Endodermal cell (in vitro differentiated cells): ENCODE measurements around the gene ATF7. TPM values are rescaled to one million over a fixed set of nuclear protein-coding genes. Genes with fewer than 3 reads are reported as not detected.
"Not testable (repeated sequence)": the region's sequence is repeated elsewhere in the genome, so short reads cannot be mapped to it uniquely, and the experiment has no call there.

ENCODE experiments used
- DNase-seq: peaks from one replicate; pipeline ENCODE4 v3.0.0-alpha.2; 2017
- H3K27ac ChIP-seq: 2 replicates; pipeline ENCODE4 v1.5.1; 2013; ENCODE audit warnings: mild to moderate bottlenecking, low read depth, low read length, moderate library complexity
- H3K27me3 ChIP-seq: 2 replicates; pipeline ENCODE4 v1.6.1; 2013; ENCODE audit warnings: mild to moderate bottlenecking, low read length, moderate library complexity; ENCODE audit not compliant: insufficient read depth, control insufficient read depth, poor library complexity, severe bottlenecking
- H3K36me3 ChIP-seq: 2 replicates; pipeline ENCODE4 v1.7.0; 2013; ENCODE audit warnings: mild to moderate bottlenecking, low read length, moderate library complexity; ENCODE audit not compliant: control insufficient read depth, insufficient read depth
- H3K4me1 ChIP-seq: one replicate; pipeline ENCODE4 v1.7.0; 2013; ENCODE audit warnings: low read length; ENCODE audit not compliant: control insufficient read depth, insufficient read depth
- H3K4me3 ChIP-seq: 2 replicates; pipeline ENCODE4 v1.5.1; 2013; ENCODE audit warnings: mild to moderate bottlenecking, low read length, moderate library complexity
- H3K9ac ChIP-seq: 2 replicates; pipeline ENCODE4 v1.6.1; 2013; ENCODE audit warnings: mild to moderate bottlenecking, low read length, moderate library complexity; ENCODE audit not compliant: poor library complexity, severe bottlenecking; ENCODE audit errors: extremely low read depth
- H3K9me3 ChIP-seq: 2 replicates; pipeline ENCODE4 v1.6.1; 2013; ENCODE audit warnings: mild to moderate bottlenecking, low read length, moderate library complexity; ENCODE audit not compliant: control insufficient read depth
- H3K27ac Mint-ChIP-seq: 2 replicates; pipeline ENCODE4 v1.8.0; 2020; ENCODE audit warnings: mixed read lengths
- H3K27me3 Mint-ChIP-seq: 2 replicates; pipeline ENCODE4 v1.8.0; 2021; ENCODE audit warnings: mild to moderate bottlenecking, mixed read lengths; ENCODE audit not compliant: insufficient read depth
- H3K36me3 Mint-ChIP-seq: 2 replicates; pipeline ENCODE4 v1.8.0; 2020; ENCODE audit warnings: low read depth, mixed read lengths
- H3K4me1 Mint-ChIP-seq: 2 replicates; pipeline ENCODE4 v1.8.0; 2020; ENCODE audit warnings: mixed read lengths
- H3K4me3 Mint-ChIP-seq: 2 replicates; pipeline ENCODE4 v1.8.0; 2020; ENCODE audit warnings: mild to moderate bottlenecking, moderate library complexity, mixed read lengths
- H3K9me3 Mint-ChIP-seq: 2 replicates; pipeline ENCODE4 v1.8.0; 2020; ENCODE audit warnings: mild to moderate bottlenecking, mixed read lengths
- WGBS, 2 experiments: methylation state at CpG; one replicate each; pipeline versions ENCODE4 v1.1.5 to v1.1.7; 2013; ENCODE audit warnings: missing lambda C conversion rate in 2 of 2, mixed read lengths in 1 of 2; ENCODE audit not compliant: insufficient coverage in 1 of 2, insufficient read length in 1 of 2; 5-methylcytosine and 5-hydroxymethylcytosine counted together
- total RNA-seq, 2 donors: library from RNA; stranded (reverse); fragmentation: NEBNext Ultra II Directional in 1 of 2; extraction: Animal tissue kit (Norgen Biotek cat#: 25700) in 1 of 2; gene quantifications; 2 replicates in 1 of 2; 3 replicates in 1 of 2; pipeline ENCODE4 v1.2.1, GENCODE V29; 2021
- TF ChIP-seq, protein P1 (sequence below): fragments of 200-600 bp; sonication (generic); conservative IDR thresholded peaks from 2 replicates; pipeline ENCODE4 v1.5.0; 2021; ENCODE audit warnings: antibody characterized with exemption, mild to moderate bottlenecking

ATF7 gene
- total RNA-seq, 2 donors from 2014 or later, result 29.0 to 36.6 TPM

DNA sequence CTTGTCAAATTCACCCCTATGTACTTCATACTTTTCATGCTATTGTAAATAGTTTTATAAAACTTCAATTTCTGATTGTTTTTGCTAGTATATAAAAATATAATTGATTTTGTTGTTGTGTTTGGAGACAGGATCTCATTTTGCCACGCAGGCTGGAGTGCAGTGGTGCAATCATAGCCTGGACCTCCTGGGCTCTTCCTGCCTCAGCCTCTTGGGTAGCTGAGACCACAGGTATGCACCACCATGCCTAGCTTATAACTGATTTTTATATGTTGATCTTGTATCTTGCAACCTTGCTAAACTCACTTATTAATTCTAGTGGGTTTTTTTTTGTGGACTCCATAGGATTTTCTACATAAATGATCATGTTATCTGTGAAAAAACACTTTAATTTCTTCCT, 26.2 kb upstream of the ATF7 start:
- no peaks in the 10 kb centered on the region for H3K9me3 Mint-ChIP-seq
- Histone ChIP-seq H3K36me3 (no peaks in the 10 kb centered on the region), H3K9me3 (no peaks in the 10 kb centered on the region), H3K27ac (no peak overlapping the region), H3K9ac (no peak overlapping the region), H3K4me3 (no peak overlapping the region), H3K4me1 (no peaks in the 10 kb centered on the region), H3K27me3 (no peaks in the 10 kb centered on the region)
- no peaks in the 10 kb centered on the region for H3K36me3 Mint-ChIP-seq
- WGBS, 2 experiments, result 91% methylated on average over 1 of the region's 1 CpG; no CpG with 5 or more reads in 1 of the 2 experiments
- no peak overlapping the region for H3K27ac Mint-ChIP-seq
- H3K4me3 Mint-ChIP-seq, result no peak overlapping the region
- peaks cover 6% of the 10 kb centered on the region for H3K4me1 Mint-ChIP-seq
- DNase-seq, result no peak
- TF ChIP-seq, protein P1, sequence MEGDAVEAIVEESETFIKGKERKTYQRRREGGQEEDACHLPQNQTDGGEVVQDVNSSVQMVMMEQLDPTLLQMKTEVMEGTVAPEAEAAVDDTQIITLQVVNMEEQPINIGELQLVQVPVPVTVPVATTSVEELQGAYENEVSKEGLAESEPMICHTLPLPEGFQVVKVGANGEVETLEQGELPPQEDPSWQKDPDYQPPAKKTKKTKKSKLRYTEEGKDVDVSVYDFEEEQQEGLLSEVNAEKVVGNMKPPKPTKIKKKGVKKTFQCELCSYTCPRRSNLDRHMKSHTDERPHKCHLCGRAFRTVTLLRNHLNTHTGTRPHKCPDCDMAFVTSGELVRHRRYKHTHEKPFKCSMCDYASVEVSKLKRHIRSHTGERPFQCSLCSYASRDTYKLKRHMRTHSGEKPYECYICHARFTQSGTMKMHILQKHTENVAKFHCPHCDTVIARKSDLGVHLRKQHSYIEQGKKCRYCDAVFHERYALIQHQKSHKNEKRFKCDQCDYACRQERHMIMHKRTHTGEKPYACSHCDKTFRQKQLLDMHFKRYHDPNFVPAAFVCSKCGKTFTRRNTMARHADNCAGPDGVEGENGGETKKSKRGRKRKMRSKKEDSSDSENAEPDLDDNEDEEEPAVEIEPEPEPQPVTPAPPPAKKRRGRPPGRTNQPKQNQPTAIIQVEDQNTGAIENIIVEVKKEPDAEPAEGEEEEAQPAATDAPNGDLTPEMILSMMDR, result no peak
- H3K27me3 Mint-ChIP-seq, result no peaks in the 10 kb centered on the region

DNA sequence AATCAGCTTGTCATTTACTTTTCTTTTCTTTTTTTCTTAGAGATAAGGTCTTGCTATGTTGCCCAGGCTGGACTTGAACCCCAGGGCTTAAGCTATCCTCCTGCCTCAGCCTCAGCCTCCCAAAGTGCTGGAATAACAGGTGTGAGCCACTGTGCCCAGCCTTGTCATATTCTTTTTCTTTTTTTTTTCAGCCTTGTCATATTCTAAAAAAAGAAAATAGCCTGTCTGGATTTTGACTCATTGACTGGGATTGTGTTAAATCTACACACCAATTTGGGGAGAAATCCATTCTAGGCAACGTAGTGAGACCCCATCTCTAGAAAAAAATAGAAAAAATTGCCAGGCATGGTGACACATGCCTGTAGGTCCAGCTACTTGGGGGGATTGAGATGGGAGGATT, 25.6 kb upstream of the ATF7 start:
- Mint-ChIP-seq H3K4me3 (no peak overlapping the region), H3K27me3 (no peaks in the 10 kb centered on the region), H3K27ac (no peak overlapping the region), H3K36me3 (no peaks in the 10 kb centered on the region), H3K4me1 (peaks cover 1% of the 10 kb centered on the region), H3K9me3 (no peaks in the 10 kb centered on the region)
- no peaks in the 10 kb centered on the region for H3K27me3 ChIP-seq
- no peaks in the 10 kb centered on the region for H3K36me3 ChIP-seq
- 79% methylated on average over 1 of the region's 1 CpG; no CpG with 5 or more reads in 1 of the 2 experiments for WGBS, 2 experiments
- H3K9ac ChIP-seq, result no peak overlapping the region
- H3K4me3 ChIP-seq, result no peak overlapping the region
- DNase-seq, result no peak
- TF ChIP-seq, protein P1, result no peak
- no peaks in the 10 kb centered on the region for H3K9me3 ChIP-seq
- no peak overlapping the region for H3K27ac ChIP-seq
- no peaks in the 10 kb centered on the region for H3K4me1 ChIP-seq

- H3K27me3 ChIP-seq, H3K27ac ChIP-seq, H3K9ac ChIP-seq, H3K36me3 ChIP-seq, H3K4me3 Mint-ChIP-seq, H3K9me3 ChIP-seq, H3K36me3 Mint-ChIP-seq, H3K4me3 ChIP-seq, DNase-seq, H3K27me3 Mint-ChIP-seq, H3K4me1 Mint-ChIP-seq, H3K4me1 ChIP-seq, H3K27ac Mint-ChIP-seq, H3K9me3 Mint-ChIP-seq: not testable (repeated sequence)
- 98 to 100% methylated on average over 1 to 4 of the region's 4 CpGs for WGBS, 2 experiments
These were observed 20.1 kb upstream of the ATF7 start for GRCh38 chr12:53646300-53646699.

DNA sequence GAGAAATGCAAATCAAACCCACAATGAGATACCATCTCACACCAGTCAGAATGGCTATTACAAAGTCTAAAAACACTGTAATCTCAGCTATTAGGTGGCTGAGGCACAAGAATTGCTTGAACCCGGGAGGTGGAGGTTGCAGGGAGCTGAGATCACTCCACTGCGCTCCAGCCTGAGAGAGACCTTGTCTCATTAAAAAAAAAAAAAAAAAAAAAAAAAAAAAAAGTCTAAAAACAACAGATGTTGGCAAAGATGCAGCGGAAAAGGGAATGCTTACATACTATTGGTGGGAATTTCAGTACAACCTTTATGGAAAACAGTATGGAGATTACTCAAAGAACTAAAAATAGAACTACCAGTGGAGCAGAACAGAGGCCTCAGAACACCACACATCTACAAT, 19.0 kb upstream of the ATF7 start:
- Mint-ChIP-seq H3K27me3 (peaks cover 3% of the 10 kb centered on the region), H3K36me3 (no peaks in the 10 kb centered on the region), H3K27ac (no peak overlapping the region), H3K4me3 (no peak overlapping the region), H3K4me1 (no peaks in the 10 kb centered on the region), H3K9me3 (peaks cover 2% of the 10 kb centered on the region)
- DNase-seq, result no peak
- Histone ChIP-seq H3K4me3 (no peak overlapping the region), H3K4me1 (no peaks in the 10 kb centered on the region), H3K36me3 (no peaks in the 10 kb centered on the region), H3K9ac (no peak overlapping the region), H3K27ac (no peak overlapping the region), H3K27me3 (no peaks in the 10 kb centered on the region), H3K9me3 (no peaks in the 10 kb centered on the region)
- WGBS, 2 experiments, result 98 to 100% methylated on average over 1 to 3 of the region's 3 CpGs
- TF ChIP-seq, protein P1, result no peak
